Stimulated activated CD4-positive, alpha-beta T cell treated with anti-CD3 and anti-CD28 coated beads, TNF-alpha, amount 100 ng/mL, for 48 hours (primary cell): ENCODE measurements around the gene SLC35F2.
"Not testable (repeated sequence)": the region's sequence is repeated elsewhere in the genome, so short reads cannot be mapped to it uniquely, and the experiment has no call there.

Experiments
- DNase-seq, 3 donors: peaks; one replicate each; pipeline ENCODE4 v3.0.0-alpha.2; 2020; ENCODE audit warnings: low read depth in 3 of 3

The SLC35F2 gene

GRCh38 chr11:107842412-107843100 lies 16.0 kb downstream of the SLC35F2 start:
- no peak for DNase-seq

GRCh38 chr11:107840129-107840484 lies 18.5 kb downstream of the SLC35F2 start:
- DNase-seq, result no peak

GRCh38 chr11:107836851-107837250 lies 21.7 kb downstream of the SLC35F2 start:
- DNase-seq, result no peak

- DNase-seq, result no peak
Measured at GRCh38 chr11:107834995-107835394, 23.6 kb downstream of the SLC35F2 start.

GRCh38 chr11:107833926-107834325 lies 24.7 kb downstream of the SLC35F2 start:
- DNase-seq, result not testable (repeated sequence)

GRCh38 chr11:107830915-107831540 lies 27.6 kb downstream of the SLC35F2 start:
- DNase-seq, result no peak

- no peak for DNase-seq
Measured at GRCh38 chr11:107827041-107827440, 31.5 kb downstream of the SLC35F2 start.

GRCh38 chr11:107825875-107826274 lies 32.7 kb downstream of the SLC35F2 start:
- DNase-seq, result no peak

GRCh38 chr11:107824668-107825369 lies 33.8 kb downstream of the SLC35F2 start:
- no peak for DNase-seq

GRCh38 chr11:107821199-107821927 lies 37.2 kb downstream of the SLC35F2 start:
- no peak for DNase-seq

GRCh38 chr11:107819361-107820014 lies 39.1 kb downstream of the SLC35F2 start:
- DNase-seq, result no peak

- DNase-seq, result no peak
Measured at GRCh38 chr11:107818491-107818890, 40.1 kb downstream of the SLC35F2 start.

GRCh38 chr11:107816028-107816427 lies 42.6 kb downstream of the SLC35F2 start:
- no peak for DNase-seq

GRCh38 chr11:107810875-107811274 lies 47.7 kb downstream of the SLC35F2 start:
- no peak for DNase-seq

GRCh38 chr11:107808521-107808920 lies 50.1 kb downstream of the SLC35F2 start:
- DNase-seq, result no peak

GRCh38 chr11:107804971-107805370 lies 53.6 kb downstream of the SLC35F2 start:
- no peak for DNase-seq

- DNase-seq, result no peak
Measured at GRCh38 chr11:107804211-107804610, 54.4 kb downstream of the SLC35F2 start.

- no peak for DNase-seq
Measured at GRCh38 chr11:107801641-107802040, 56.9 kb downstream of the SLC35F2 start.

- DNase-seq, result peak; percentile 43 to 52 (median 51)
Measured at GRCh38 chr11:107799218-107799859, 59.2 kb downstream of the SLC35F2 start.

- no peak for DNase-seq
Measured at GRCh38 chr11:107792049-107792443, 66.5 kb downstream of the SLC35F2 start.

- DNase-seq, result no peak
Measured at GRCh38 chr11:107791343-107792048, 67.1 kb downstream of the SLC35F2 start.
